HepG2 (cell line): Measurements from ENCODE around the gene ZACN. TPM values are rescaled to one million over a fixed set of nuclear protein-coding genes. Genes with fewer than 3 reads are reported as not detected.

ENCODE experiments used
- ATAC-seq: fragments of 200-7000 bp; cut with Tn5 transposase; 3 replicates; pipeline ENCODE4 v1.9.1; 2020; ENCODE audit warnings: mild to moderate bottlenecking, moderate library complexity
- BruUV-seq: library from RNA; stranded (reverse); fragments of 400-500 nt; replicated peaks from 2 replicates; lab custom pipeline; 2021; lab: Mats Ljungman, UMichigan
- CTCF ChIA-PET: fragments of 300-600 bp; formaldehyde crosslinking; extraction: SDS; loops from one replicate; lab custom pipeline; 2021; ENCODE audit warnings: low total read pairs, inconsistent platforms, low intra/inter-chr PET ratio; lab: Yijun Ruan, JAX
- POLR2A ChIA-PET: fragments of 350-600 bp; sonication (Branson Sonifier 250); formaldehyde crosslinking; loops from one replicate; lab custom pipeline; 2020; ENCODE audit warnings: antibody characterized with exemption, inconsistent platforms; lab: Yijun Ruan, JAX
- DNase-seq: peaks from one replicate; pipeline ENCODE4 v3.0.0-alpha.2; 2015; ENCODE audit warnings: low spot score
- FAIRE-seq: peaks from 3 replicates; lab custom pipeline; 2011; peaks lifted over from hg19 to GRCh38; lab: Jason Lieb, UNC
- H2AFZ ChIP-seq: one replicate; pipeline ENCODE4 v1.6.1; 2011; ENCODE audit warnings: low read length, inconsistent platforms
- H3K27ac ChIP-seq: fragments of 300-600 bp; 3 replicates; pipeline ENCODE4 v1.8.0; 2011; ENCODE audit warnings: mixed run types, mild to moderate bottlenecking, mixed read lengths, low read length, inconsistent platforms; ENCODE audit not compliant: insufficient read depth; ENCODE audit errors: extremely low read length
- H3K27me3 ChIP-seq, 2 experiments: fragments of 200-600 bp in 1 of 2; 2 replicates in 1 of 2; 3 replicates in 1 of 2; pipeline versions ENCODE4 v1.6.0 to v1.8.0; 2011; ENCODE audit warnings: low read length in 2 of 2, mild to moderate bottlenecking in 2 of 2, moderate library complexity in 2 of 2, inconsistent platforms in 1 of 2; ENCODE audit not compliant: insufficient read depth in 2 of 2, control insufficient read depth in 1 of 2
- H3K36me3 ChIP-seq, 2 experiments: fragments of 200-600 bp in 1 of 2; replicated peaks in 1 of 2; 2 replicates in 1 of 2; 3 replicates in 1 of 2; pipeline versions ENCODE4 v1.5.1 to v1.8.0; 2011; ENCODE audit warnings: low read length in 2 of 2, inconsistent platforms in 1 of 2; ENCODE audit not compliant: insufficient read depth in 2 of 2, control insufficient read depth in 1 of 2
- H3K4me1 ChIP-seq: 2 replicates; pipeline ENCODE4 v1.5.1; 2012; ENCODE audit warnings: low read length, inconsistent platforms; ENCODE audit not compliant: insufficient read depth
- H3K4me2 ChIP-seq: 2 replicates; pipeline ENCODE4 v1.6.0; 2011; ENCODE audit warnings: low read depth, low read length, inconsistent platforms
- H3K4me3 ChIP-seq, 3 experiments: fragments of 200-600 bp in 1 of 3; sonication (generic), shearing (Covaris generic) in 1 of 3; replicated peaks in 1 of 3; 2 replicates each; pipeline ENCODE4 v1.5.1; 2011 to 2016; ENCODE audit warnings: low read length in 3 of 3, inconsistent platforms in 2 of 3, low read depth in 2 of 3, mild to moderate bottlenecking in 2 of 3, control low read depth in 1 of 3, mixed read lengths in 1 of 3; ENCODE audit not compliant: insufficient read depth in 1 of 3
- H3K79me2 ChIP-seq: one replicate; pipeline ENCODE4 v1.6.1; 2011; ENCODE audit warnings: low read length, inconsistent platforms; ENCODE audit not compliant: insufficient read depth
- H3K9ac ChIP-seq: 2 replicates; pipeline ENCODE4 v1.6.0; 2011; ENCODE audit warnings: mild to moderate bottlenecking, low read depth, low read length, inconsistent platforms; ENCODE audit not compliant: insufficient read depth
- H3K9me3 ChIP-seq: 2 replicates; pipeline ENCODE4 v1.5.1; 2012; ENCODE audit warnings: mild to moderate bottlenecking, low read length
- H4K20me1 ChIP-seq: 2 replicates; pipeline ENCODE4 v1.6.0; 2011; ENCODE audit warnings: inconsistent platforms, mild to moderate bottlenecking, low read length, moderate library complexity; ENCODE audit not compliant: insufficient read depth
- E2F1 ChIP-seq: sonication (generic); formaldehyde crosslinking; IDR thresholded peaks from 2 replicates; pipeline ENCODE4 v1.5.0; 2020; ENCODE audit warnings: missing genetic modification reagents
- HIC2 ChIP-seq: sonication (generic); formaldehyde crosslinking; IDR thresholded peaks from 2 replicates; pipeline ENCODE4 v1.9.0; 2022; ENCODE audit warnings: low read depth, missing genetic modification reagents
- HNF4G ChIP-seq, 2 experiments: sonication (generic) in 1 of 2; formaldehyde crosslinking in 1 of 2; IDR thresholded peaks; 2 replicates each; pipeline versions ENCODE4 v1.4.0 to v1.6.1; 2011 to 2020; ENCODE audit warnings: borderline replicate concordance in 2 of 2, low read depth in 2 of 2, mild to moderate bottlenecking in 2 of 2, low read length in 1 of 2, missing genetic modification reagents in 1 of 2, moderate library complexity in 1 of 2
- NFE2L1 ChIP-seq: sonication (generic); formaldehyde crosslinking; IDR thresholded peaks from 2 replicates; pipeline ENCODE4 v1.4.0; 2020; ENCODE audit warnings: missing genetic modification reagents, mild to moderate bottlenecking, borderline replicate concordance
- POGZ ChIP-seq: sonication (generic); formaldehyde crosslinking; IDR thresholded peaks from 2 replicates; pipeline ENCODE4 v1.4.0; 2020; ENCODE audit warnings: mild to moderate bottlenecking, missing genetic modification reagents
- SALL1 ChIP-seq: sonication (generic); formaldehyde crosslinking; IDR thresholded peaks from 2 replicates; pipeline ENCODE4 v1.8.0; 2022; ENCODE audit warnings: mild to moderate bottlenecking, missing genetic modification reagents
- SETDB1 ChIP-seq: sonication (generic); formaldehyde crosslinking; IDR thresholded peaks from 2 replicates; pipeline ENCODE4 v1.5.1; 2020; ENCODE audit warnings: missing genetic modification reagents, mild to moderate bottlenecking, borderline replicate concordance
- ZNF264 ChIP-seq: sonication (generic); formaldehyde crosslinking; IDR thresholded peaks from 2 replicates; pipeline ENCODE4 v1.4.0; 2020; ENCODE audit warnings: missing genetic modification reagents
- ZNF441 ChIP-seq: sonication (generic); formaldehyde crosslinking; IDR thresholded peaks from 2 replicates; pipeline ENCODE4 v1.7.0; 2021; ENCODE audit warnings: missing genetic modification reagents, borderline replicate concordance
- ZNF577 ChIP-seq: sonication (generic); formaldehyde crosslinking; IDR thresholded peaks from 2 replicates; pipeline ENCODE4 v1.4.0; 2020; ENCODE audit warnings: mild to moderate bottlenecking, low read depth, missing genetic modification reagents, borderline replicate concordance
- ZNF687 ChIP-seq: sonication (generic); formaldehyde crosslinking; IDR thresholded peaks from 2 replicates; pipeline ENCODE4 v1.5.1; 2020; ENCODE audit warnings: mild to moderate bottlenecking, missing genetic modification reagents, moderate library complexity
- WGBS: methylation state at CpG from one replicate; pipeline ENCODE4 v1.1.6; 2017; ENCODE audit warnings: low lambda C conversion rate; 5-methylcytosine and 5-hydroxymethylcytosine counted together
- in situ Hi-C: cut with HindIII; loops from 2 replicates; pipeline ENCODE4 v1.10.0; 2017; ENCODE audit warnings: low pct_unique_long_range_greater_than_20kb; ENCODE audit not compliant: extremely low pct_ligation_motif_present
- intact Hi-C: fragments of 100-400 bp; cut with micrococcal nuclease; formaldehyde crosslinking; loops from one replicate; pipeline ENCODE4 v1.10.0; 2022; ENCODE audit not compliant: unreplicated experiment
- polyA plus RNA-seq, 8 experiments: library from polyadenylated mRNA; depleted of rRNA in 3 of 8; stranded (reverse) in 7 of 8; unstranded in 1 of 8; fragments of >200 nt; fragmentation: Illumina TruSeq in 4 of 8; extraction: Trizol in 4 of 8; gene quantifications; 2 replicates each; pipeline versions ENCODE4 v1.2.1 to v1.2.3, GENCODE V29; 2011 to 2016; ENCODE audit warnings: low read depth in 4 of 8, missing spikeins in 1 of 8, mixed read lengths in 1 of 8; ENCODE audit not compliant: insufficient read depth in 1 of 8
- total RNA-seq, 5 experiments: library from RNA; depleted of rRNA; stranded (reverse); fragments of >200 nt; fragmentation: Illumina TruSeq; extraction: Trizol; gene quantifications; 2 replicates each; pipeline ENCODE4 v1.2.3, GENCODE V29; 2016; ENCODE audit warnings: low read depth in 1 of 5

The ZACN gene
- total and polyA plus RNA-seq, 2 of the 13 experiments (the other 11 are each of a cell fraction or from before 2014, with no cell fraction given), result 0.11 to 0.15 TPM

- WGBS, result over 99% methylated on average over 8 of the region's 8 CpGs
- CTCF ChIA-PET, result no interaction called here
- TF ChIP-seq HIC2 (CRISPR knock-in tag) (no peak), NFE2L1 (CRISPR knock-in tag) (no peak), SALL1 (CRISPR knock-in tag) (no peak), ZNF687 (CRISPR knock-in tag) (no peak), ZNF577 (CRISPR knock-in tag) (no peak), SETDB1 (no peak), HNF4G (IDR thresholded peaks at IDR 0.05; ENCODE audit: borderline replicate concordance, low read depth, low read length) (no peak), HNF4G (CRISPR knock-in tag; IDR thresholded peaks at IDR 0.05; ENCODE audit: borderline replicate concordance, low read depth) (no peak), E2F1 (CRISPR knock-in tag) (no peak), ZNF441 (CRISPR knock-in tag) (no peak), ZNF264 (no peak), POGZ (CRISPR knock-in tag) (no peak)
These were observed 32.9 kb upstream of the ZACN start for GRCh38 chr17:76046064-76046463.

More at GRCh38 chr17:76046064-76046463, 32.9 kb upstream of the ZACN start:
- H3K9ac ChIP-seq, result no peak overlapping the region
- no TSS peak for BruUV-seq
- no peaks in the 10 kb centered on the region for H3K27me3 ChIP-seq
- H4K20me1 ChIP-seq, result no peaks in the 10 kb centered on the region
- POLR2A ChIA-PET, result interaction anchor here (0.6 to 0.9 kb wide), 2 partner anchors 17 to 266 kb away, joined by 3 read pairs; no protein-coding TSS in a partner anchor
- no peak for ATAC-seq
- no peak overlapping the region for H3K4me2 ChIP-seq
- H3K79me2 ChIP-seq, result no peaks in the 10 kb centered on the region
- H3K4me3 ChIP-seq, result no peak overlapping the region
- DNase-seq, result no peak
- H3K4me1 ChIP-seq, result no peaks in the 10 kb centered on the region
- intact Hi-C loops, result no loop called here
- H3K36me3 ChIP-seq, result peaks cover 62 to 94% of the 10 kb centered on the region in 2 experiments
- no peak for FAIRE-seq
- H3K27ac ChIP-seq, result no peak overlapping the region
- H2AFZ ChIP-seq, result no peak overlapping the region
- in situ Hi-C loops, result no loop called here
- no peaks in the 10 kb centered on the region for H3K9me3 ChIP-seq
